ENCODE measurements around the gene MVK.

MVK gene

GRCh38 chr12:109609342-109609741, 35.7 kb downstream of the MVK start:
- no peak for DNase-seq (ENCODE audit: low read depth)

GRCh38 chr12:109610523-109610922, 36.9 kb downstream of the MVK start:
- DNase-seq (ENCODE audit: low read depth), result no peak

- no peak for DNase-seq (ENCODE audit: low read depth)
These were observed 37.6 kb downstream of the MVK start for GRCh38 chr12:109611223-109611622.

- DNase-seq (ENCODE audit: low read depth), result no peak
These were observed 38.4 kb downstream of the MVK start for GRCh38 chr12:109612003-109612402.

- DNase-seq (ENCODE audit: low read depth), result no peak
These were observed 39.4 kb downstream of the MVK start for GRCh38 chr12:109612975-109613502.

- DNase-seq (ENCODE audit: low read depth), result no peak
These were observed 40.3 kb downstream of the MVK start for GRCh38 chr12:109613649-109614455.

- no peak for DNase-seq (ENCODE audit: low read depth)
These were observed 42.1 kb downstream of the MVK start for GRCh38 chr12:109615556-109616229.

GRCh38 chr12:109617491-109617890, 43.9 kb downstream of the MVK start:
- DNase-seq (ENCODE audit: low read depth), result no peak

GRCh38 chr12:109618082-109618481, 44.5 kb downstream of the MVK start:
- DNase-seq (ENCODE audit: low read depth), result no peak

GRCh38 chr12:109619002-109619604, 45.5 kb downstream of the MVK start:
- no peak for DNase-seq (ENCODE audit: low read depth)

- no peak for DNase-seq (ENCODE audit: low read depth)
These were observed 47.7 kb downstream of the MVK start for GRCh38 chr12:109621211-109621694.

GRCh38 chr12:109621901-109622364, 48.3 kb downstream of the MVK start:
- DNase-seq (ENCODE audit: low read depth), result no peak

GRCh38 chr12:109624467-109624866, 50.9 kb downstream of the MVK start:
- DNase-seq (ENCODE audit: low read depth), result no peak

GRCh38 chr12:109625131-109625559, 51.6 kb downstream of the MVK start:
- no peak for DNase-seq (ENCODE audit: low read depth)

- DNase-seq (ENCODE audit: low read depth), result no peak
These were observed 52.3 kb downstream of the MVK start for GRCh38 chr12:109625749-109626377.

GRCh38 chr12:109626378-109627115, 53.0 kb downstream of the MVK start:
- no peak for DNase-seq (ENCODE audit: low read depth)

- no peak for DNase-seq (ENCODE audit: low read depth)
These were observed 54.0 kb downstream of the MVK start for GRCh38 chr12:109627633-109628032.

GRCh38 chr12:109630107-109630506, 56.5 kb downstream of the MVK start:
- DNase-seq (ENCODE audit: low read depth), result no peak

GRCh38 chr12:109630815-109631214, 57.2 kb downstream of the MVK start:
- no peak for DNase-seq (ENCODE audit: low read depth)

- no peak for DNase-seq (ENCODE audit: low read depth)
These were observed 57.7 kb downstream of the MVK start for GRCh38 chr12:109631302-109631701.

- DNase-seq (ENCODE audit: low read depth), result no peak
These were observed 58.2 kb downstream of the MVK start for GRCh38 chr12:109631751-109632150.

Data from stimulated activated CD4-positive, alpha-beta T cell treated with anti-CD3 and anti-CD28 coated beads, Interleukin-2, amount 100 ng/mL, for 4 hours (primary cell).